ENCODE results near the gene NALCN. TPM values are rescaled to one million over a fixed set of nuclear protein-coding genes. Genes with fewer than 3 reads are reported as not detected.

NALCN gene
- total RNA-seq, 3 donors from 2014 or later (not counting 1 experiment from before 2014, with no cell fraction given): not detected

- H3K4me1 Mint-ChIP-seq: peaks cover 6 to 9% of the 10 kb centered on the region in 2 donors
- Histone ChIP-seq H3K4me1 (ENCODE audit: control insufficient read depth, insufficient read depth, low read length) (no peaks in the 10 kb centered on the region), H3K4me3 (ENCODE audit: low read length) (no peak overlapping the region), H3K27me3 (ENCODE audit: control insufficient read depth, insufficient read depth, low read length) (no peaks in the 10 kb centered on the region), H3K36me3 (ENCODE audit: control insufficient read depth, insufficient read depth, low read length) (no peaks in the 10 kb centered on the region), H3K9me3 (ENCODE audit: control insufficient read depth, insufficient read depth, low read length) (no peaks in the 10 kb centered on the region), H3K27ac (ENCODE audit: low read length) (no peak overlapping the region)
- H3K9me3 Mint-ChIP-seq: no peaks in the 10 kb centered on the region
- H3K4me3 Mint-ChIP-seq: no peak overlapping the region
- H3K27me3 Mint-ChIP-seq (ENCODE audit: low read depth in 2 of 2): peaks cover 7 to 26% of the 10 kb centered on the region in 2 donors
- no peak overlapping the region for H3K27ac Mint-ChIP-seq
- no peaks in the 10 kb centered on the region for H3K36me3 Mint-ChIP-seq
- TF ChIP-seq CTCF (IDR thresholded peaks at IDR 0.05): no peak
- DNase-seq: no peak
- no peak for ATAC-seq
- intact Hi-C loops (cut with micrococcal nuclease): no loop called here
These were observed 300.5 kb downstream of the NALCN start for GRCh38 chr13:101115762-101116171.

- H3K36me3 Mint-ChIP-seq: no peaks in the 10 kb centered on the region
- H3K27me3 ChIP-seq (ENCODE audit: control insufficient read depth, insufficient read depth, low read length): no peaks in the 10 kb centered on the region
- no peaks in the 10 kb centered on the region for H3K4me1 ChIP-seq (ENCODE audit: control insufficient read depth, insufficient read depth, low read length)
- H3K27ac ChIP-seq (ENCODE audit: low read length): no peak overlapping the region
- H3K9me3 Mint-ChIP-seq: no peaks in the 10 kb centered on the region
- intact Hi-C loops (cut with micrococcal nuclease): no loop called here
- H3K4me3 ChIP-seq (ENCODE audit: low read length): no peak overlapping the region
- peaks cover 7 to 11% of the 10 kb centered on the region in 2 donors for H3K27me3 Mint-ChIP-seq (ENCODE audit: low read depth in 2 of 2)
- H3K36me3 ChIP-seq (ENCODE audit: control insufficient read depth, insufficient read depth, low read length): no peaks in the 10 kb centered on the region
- no peak overlapping the region for H3K4me3 Mint-ChIP-seq
- DNase-seq (no peak), ATAC-seq (no peak)
- no peak overlapping the region for H3K27ac Mint-ChIP-seq
- TF ChIP-seq CTCF (IDR thresholded peaks at IDR 0.05): no peak
- WGBS (ENCODE audit: insufficient coverage): no CpG with 5 or more reads among the region's 2 CpGs
- H3K9me3 ChIP-seq (ENCODE audit: control insufficient read depth, insufficient read depth, low read length): no peaks in the 10 kb centered on the region
- H3K4me1 Mint-ChIP-seq: peaks cover 6 to 9% of the 10 kb centered on the region in 2 donors
These were observed 304.4 kb downstream of the NALCN start for GRCh38 chr13:101111894-101112293.

- ATAC-seq: no peak
- H3K27ac ChIP-seq (ENCODE audit: low read length): no peak overlapping the region
- Mint-ChIP-seq H3K27me3 (ENCODE audit: low read depth in 2 of 2) (peaks cover 12 to 16% of the 10 kb centered on the region in 2 donors), H3K4me1 (peaks cover 6 to 9% of the 10 kb centered on the region in 2 donors), H3K9me3 (no peaks in the 10 kb centered on the region), H3K4me3 (no peak overlapping the region), H3K27ac (no peak overlapping the region), H3K36me3 (no peaks in the 10 kb centered on the region)
- no peak for TF ChIP-seq CTCF (IDR thresholded peaks at IDR 0.05)
- 95% methylated on average over 6 of the region's 7 CpGs for WGBS (ENCODE audit: insufficient coverage)
- no peak overlapping the region for H3K4me3 ChIP-seq (ENCODE audit: low read length)
- no peaks in the 10 kb centered on the region for H3K27me3 ChIP-seq (ENCODE audit: control insufficient read depth, insufficient read depth, low read length)
- H3K36me3 ChIP-seq (ENCODE audit: control insufficient read depth, insufficient read depth, low read length): no peaks in the 10 kb centered on the region
- H3K9me3 ChIP-seq (ENCODE audit: control insufficient read depth, insufficient read depth, low read length): no peaks in the 10 kb centered on the region
- no peaks in the 10 kb centered on the region for H3K4me1 ChIP-seq (ENCODE audit: control insufficient read depth, insufficient read depth, low read length)
- DNase-seq: no peak
- intact Hi-C loops (cut with micrococcal nuclease): no loop called here
These were observed 307.3 kb downstream of the NALCN start for GRCh38 chr13:101109005-101109404.

GRCh38 chr13:101098873-101099272 lies 317.4 kb downstream of the NALCN start:
- H3K4me3 Mint-ChIP-seq: no peak overlapping the region
- Histone ChIP-seq H3K4me1 (ENCODE audit: control insufficient read depth, insufficient read depth, low read length) (no peaks in the 10 kb centered on the region), H3K4me3 (ENCODE audit: low read length) (no peak overlapping the region), H3K9me3 (ENCODE audit: control insufficient read depth, insufficient read depth, low read length) (no peaks in the 10 kb centered on the region), H3K27ac (ENCODE audit: low read length) (no peak overlapping the region), H3K36me3 (ENCODE audit: control insufficient read depth, insufficient read depth, low read length) (no peaks in the 10 kb centered on the region), H3K27me3 (ENCODE audit: control insufficient read depth, insufficient read depth, low read length) (no peaks in the 10 kb centered on the region)
- H3K27ac Mint-ChIP-seq: no peak overlapping the region
- DNase-seq (no peak), ATAC-seq (no peak)
- H3K4me1 Mint-ChIP-seq: no peaks in the 10 kb centered on the region
- no peaks in the 10 kb centered on the region for H3K36me3 Mint-ChIP-seq
- WGBS (ENCODE audit: insufficient coverage): 88% methylated on average over 4 of the region's 4 CpGs
- intact Hi-C loops (cut with micrococcal nuclease): no loop called here
- no peak for TF ChIP-seq CTCF (IDR thresholded peaks at IDR 0.05)
- no peaks in the 10 kb centered on the region for H3K9me3 Mint-ChIP-seq
- H3K27me3 Mint-ChIP-seq (ENCODE audit: low read depth in 2 of 2): peaks cover 17 to 25% of the 10 kb centered on the region in 2 donors

All from natural killer cell (primary cell).